ENCODE data around the gene MDM2. TPM values are rescaled to one million over a fixed set of nuclear protein-coding genes. Genes with fewer than 3 reads are reported as not detected.

MDM2 gene
- 113 and 118 TPM in 2 replicates for total RNA-seq (2022)
- Bru-seq, nascent RNA = percentile 96 among the genes with signal in this experiment
- percentile 98 among the genes with signal in this experiment for BruChase-seq, experiment 1, labeled RNA remaining after a 2-hour chase
- BruChase-seq, experiment 2, labeled RNA remaining after a 6-hour chase = percentile 96 among the genes with signal in this experiment
- long read RNA-seq, full-length matches to known transcripts = 3 of 7 reads
- long read RNA-seq, partial matches to known transcripts = 0 of 7 reads
- long read RNA-seq, other reads (novel, unspliced or antisense) = 4 of 7 reads

- peak; percentile 97 for DNase-seq
- TF ChIP-seq CTCF (IDR thresholded peaks at IDR 0.05; ENCODE audit: insufficient read depth in 1 of 2, low read depth in 1 of 2, low read length in 1 of 2, severe bottlenecking in 1 of 2, unreplicated experiment in 1 of 2) = peak; percentile 60 to 66
- no peaks in the 10 kb centered on the region for H3K27me3 Mint-ChIP-seq (ENCODE audit: insufficient read depth, unreplicated experiment)
- BruUV-seq (replicated peaks) = no TSS peak
- Histone ChIP-seq H3K27me3 (replicated peaks; ENCODE audit: control insufficient read depth, insufficient read depth, low read length) (no peaks in the 10 kb centered on the region), H3K4me3 (ENCODE audit: low read depth, low read length) (peak within 1 kb of the TSS; percentile 100), H3K9me3 (no peaks in the 10 kb centered on the region), H3K4me1 (peaks cover 16% of the 10 kb centered on the region), H3K36me3 (ENCODE audit: control insufficient read depth, insufficient read depth, low read length) (peaks cover 4% of the 10 kb centered on the region)
- peak within 1 kb of the TSS; percentile 98 for H3K27ac Mint-ChIP-seq (ENCODE audit: unreplicated experiment)
- ChIA-PET POLR2A (interaction anchor here (0.7 to 2.2 kb wide), 5 partner anchors 15 to 525 kb away, joined by 4 to 9 read pairs (median 8); partner anchors contain the start of gene SLC35E3), CTCF (interaction anchor here (0.6 to 2.3 kb wide), 8 partner anchors 20 to 947 kb away, joined by 3 to 23 read pairs (median 4); partner anchors contain the start of gene SLC35E3)
- H3K9me3 Mint-ChIP-seq (ENCODE audit: unreplicated experiment) = no peaks in the 10 kb centered on the region
- peak within 1 kb of the TSS; percentile 92 for H3K4me3 Mint-ChIP-seq (ENCODE audit: unreplicated experiment)
- intact Hi-C loops (cut with micrococcal nuclease; ENCODE audit: unreplicated experiment) = loop anchor here (1.0 kb wide), 2 partner anchors 20 to 61 kb away; partner anchors contain the start of gene SLC35E3
- peaks cover 22% of the 10 kb centered on the region for H3K4me1 Mint-ChIP-seq (ENCODE audit: low read depth, unreplicated experiment)
- peaks cover 51% of the 10 kb centered on the region for H3K36me3 Mint-ChIP-seq (ENCODE audit: insufficient read depth, unreplicated experiment)
Measured at GRCh38 chr12:68807576-68808387, at the start of gene MDM2. TSS of gene MDM2 (plus strand) at chr12:68808177. CDS start at chr12:68808478, 301 bp downstream.

GRCh38 chr12:68759852-68760251 lies 48.1 kb upstream of the MDM2 start:
- BruUV-seq (replicated peaks) = no TSS peak
- H3K4me1 ChIP-seq = no peaks in the 10 kb centered on the region
- H3K36me3 ChIP-seq (ENCODE audit: control insufficient read depth, insufficient read depth, low read length) = no peaks in the 10 kb centered on the region; the same call in 1 of the 2 replicates
- no peak for DNase-seq
- POLR2A ChIA-PET = no interaction called here
- no peaks in the 10 kb centered on the region for H3K27me3 ChIP-seq (replicated peaks; ENCODE audit: control insufficient read depth, insufficient read depth, low read length)
- no peak overlapping the region for H3K4me3 ChIP-seq (ENCODE audit: low read depth, low read length)
- Mint-ChIP-seq H3K36me3 (ENCODE audit: insufficient read depth, unreplicated experiment) (peaks cover 48% of the 10 kb centered on the region), H3K27ac (ENCODE audit: unreplicated experiment) (no peak overlapping the region), H3K9me3 (ENCODE audit: unreplicated experiment) (no peaks in the 10 kb centered on the region), H3K27me3 (ENCODE audit: insufficient read depth, unreplicated experiment) (no peaks in the 10 kb centered on the region), H3K4me1 (ENCODE audit: low read depth, unreplicated experiment) (peaks cover 7% of the 10 kb centered on the region), H3K4me3 (ENCODE audit: unreplicated experiment) (no peak overlapping the region)
- no peaks in the 10 kb centered on the region for H3K9me3 ChIP-seq
- CTCF ChIA-PET = no interaction called here
- intact Hi-C loops (cut with micrococcal nuclease; ENCODE audit: unreplicated experiment) = no loop called here
- TF ChIP-seq CTCF (IDR thresholded peaks at IDR 0.05; ENCODE audit: insufficient read depth in 1 of 2, low read depth in 1 of 2, low read length in 1 of 2, severe bottlenecking in 1 of 2, unreplicated experiment in 1 of 2) = no peak

- BruUV-seq (replicated peaks) = no TSS peak
- intact Hi-C loops (cut with micrococcal nuclease; ENCODE audit: unreplicated experiment) = no loop called here
- ChIA-PET POLR2A (no interaction called here), CTCF (no interaction called here)
- H3K4me3 Mint-ChIP-seq (ENCODE audit: unreplicated experiment) = no peak overlapping the region
- no peak overlapping the region for H3K27ac Mint-ChIP-seq (ENCODE audit: unreplicated experiment)
- no peaks in the 10 kb centered on the region for H3K9me3 Mint-ChIP-seq (ENCODE audit: unreplicated experiment)
- TF ChIP-seq CTCF (IDR thresholded peaks at IDR 0.05; ENCODE audit: insufficient read depth in 1 of 2, low read depth in 1 of 2, low read length in 1 of 2, severe bottlenecking in 1 of 2, unreplicated experiment in 1 of 2) = no peak
- no peaks in the 10 kb centered on the region for H3K27me3 ChIP-seq (replicated peaks; ENCODE audit: control insufficient read depth, insufficient read depth, low read length)
- H3K4me3 ChIP-seq (ENCODE audit: low read depth, low read length) = no peak overlapping the region
- H3K4me1 ChIP-seq = no peaks in the 10 kb centered on the region
- DNase-seq = no peak
- peaks cover 43% of the 10 kb centered on the region for H3K36me3 Mint-ChIP-seq (ENCODE audit: insufficient read depth, unreplicated experiment)
- no peaks in the 10 kb centered on the region for H3K9me3 ChIP-seq
- no peaks in the 10 kb centered on the region for H3K27me3 Mint-ChIP-seq (ENCODE audit: insufficient read depth, unreplicated experiment)
- peaks cover 7% of the 10 kb centered on the region for H3K4me1 Mint-ChIP-seq (ENCODE audit: low read depth, unreplicated experiment)
- H3K36me3 ChIP-seq (ENCODE audit: control insufficient read depth, insufficient read depth, low read length) = no peaks in the 10 kb centered on the region
Measured at GRCh38 chr12:68760806-68761441, 47.1 kb upstream of the MDM2 start.

Data from Caco-2 (cell line).